OCI-LY7 (cell line): Measurements from ENCODE around the gene PPM1H.

ENCODE experiments used
- CTCF ChIP-seq: fragments of 200-600 bp; sonication (generic); conservative IDR thresholded peaks from 2 replicates; pipeline ENCODE4 v1.5.1; 2014; ENCODE audit warnings: mild to moderate bottlenecking, antibody characterized with exemption, low read length, moderate library complexity, mixed read lengths
- EZH2phosphoT487 ChIP-seq: fragments of 200-600 bp; sonication (generic); IDR thresholded peaks from 2 replicates; pipeline ENCODE4 v1.6.1; 2018; ENCODE audit warnings: low read depth, borderline replicate concordance, mild to moderate bottlenecking, mixed run types, antibody characterized with exemption, low read length, moderate library complexity, mixed read lengths

- no peak for TF ChIP-seq CTCF
- TF ChIP-seq EZH2phosphoT487, result no peak
Measured at GRCh38 chr12:62717643-62718042, 217.3 kb downstream of the PPM1H start.
